ENCODE data around the gene KRT14.
"Not testable (repeated sequence)": the region's sequence is repeated elsewhere in the genome, so short reads cannot be mapped to it uniquely, and the experiment has no call there.

DNA sequence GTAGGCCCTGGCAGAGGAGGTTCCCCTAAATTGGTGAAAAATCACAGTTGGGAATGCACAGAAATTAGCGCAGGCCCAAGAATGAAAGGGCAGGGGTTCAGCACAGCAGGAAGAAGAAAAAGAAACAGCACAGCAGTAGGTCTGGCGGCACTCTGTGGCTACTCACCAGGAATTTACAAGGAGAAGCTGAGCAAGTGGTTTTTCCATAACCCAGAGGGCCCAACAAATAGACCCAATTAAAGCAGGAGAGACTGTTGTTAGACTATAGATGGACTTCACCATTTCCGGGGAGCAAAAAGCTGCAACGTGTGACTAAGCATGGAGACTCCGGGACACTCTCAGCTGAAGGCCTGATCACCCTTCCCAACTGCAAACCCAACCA lies 40.2 kb upstream of the KRT14 start:
- TF ChIP-seq, protein P1, sequence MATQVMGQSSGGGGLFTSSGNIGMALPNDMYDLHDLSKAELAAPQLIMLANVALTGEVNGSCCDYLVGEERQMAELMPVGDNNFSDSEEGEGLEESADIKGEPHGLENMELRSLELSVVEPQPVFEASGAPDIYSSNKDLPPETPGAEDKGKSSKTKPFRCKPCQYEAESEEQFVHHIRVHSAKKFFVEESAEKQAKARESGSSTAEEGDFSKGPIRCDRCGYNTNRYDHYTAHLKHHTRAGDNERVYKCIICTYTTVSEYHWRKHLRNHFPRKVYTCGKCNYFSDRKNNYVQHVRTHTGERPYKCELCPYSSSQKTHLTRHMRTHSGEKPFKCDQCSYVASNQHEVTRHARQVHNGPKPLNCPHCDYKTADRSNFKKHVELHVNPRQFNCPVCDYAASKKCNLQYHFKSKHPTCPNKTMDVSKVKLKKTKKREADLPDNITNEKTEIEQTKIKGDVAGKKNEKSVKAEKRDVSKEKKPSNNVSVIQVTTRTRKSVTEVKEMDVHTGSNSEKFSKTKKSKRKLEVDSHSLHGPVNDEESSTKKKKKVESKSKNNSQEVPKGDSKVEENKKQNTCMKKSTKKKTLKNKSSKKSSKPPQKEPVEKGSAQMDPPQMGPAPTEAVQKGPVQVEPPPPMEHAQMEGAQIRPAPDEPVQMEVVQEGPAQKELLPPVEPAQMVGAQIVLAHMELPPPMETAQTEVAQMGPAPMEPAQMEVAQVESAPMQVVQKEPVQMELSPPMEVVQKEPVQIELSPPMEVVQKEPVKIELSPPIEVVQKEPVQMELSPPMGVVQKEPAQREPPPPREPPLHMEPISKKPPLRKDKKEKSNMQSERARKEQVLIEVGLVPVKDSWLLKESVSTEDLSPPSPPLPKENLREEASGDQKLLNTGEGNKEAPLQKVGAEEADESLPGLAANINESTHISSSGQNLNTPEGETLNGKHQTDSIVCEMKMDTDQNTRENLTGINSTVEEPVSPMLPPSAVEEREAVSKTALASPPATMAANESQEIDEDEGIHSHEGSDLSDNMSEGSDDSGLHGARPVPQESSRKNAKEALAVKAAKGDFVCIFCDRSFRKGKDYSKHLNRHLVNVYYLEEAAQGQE (IDR thresholded peaks at IDR 0.05; ENCODE audit: insufficient read depth in 1 of 2, low read depth in 2 of 2, low read length in 1 of 2) = not testable (repeated sequence)
- TF ChIP-seq POLR2AphosphoS5 (IDR thresholded peaks at IDR 0.05; ENCODE audit: low read depth, low read length) = not testable (repeated sequence)
- TF ChIP-seq, protein P2, sequence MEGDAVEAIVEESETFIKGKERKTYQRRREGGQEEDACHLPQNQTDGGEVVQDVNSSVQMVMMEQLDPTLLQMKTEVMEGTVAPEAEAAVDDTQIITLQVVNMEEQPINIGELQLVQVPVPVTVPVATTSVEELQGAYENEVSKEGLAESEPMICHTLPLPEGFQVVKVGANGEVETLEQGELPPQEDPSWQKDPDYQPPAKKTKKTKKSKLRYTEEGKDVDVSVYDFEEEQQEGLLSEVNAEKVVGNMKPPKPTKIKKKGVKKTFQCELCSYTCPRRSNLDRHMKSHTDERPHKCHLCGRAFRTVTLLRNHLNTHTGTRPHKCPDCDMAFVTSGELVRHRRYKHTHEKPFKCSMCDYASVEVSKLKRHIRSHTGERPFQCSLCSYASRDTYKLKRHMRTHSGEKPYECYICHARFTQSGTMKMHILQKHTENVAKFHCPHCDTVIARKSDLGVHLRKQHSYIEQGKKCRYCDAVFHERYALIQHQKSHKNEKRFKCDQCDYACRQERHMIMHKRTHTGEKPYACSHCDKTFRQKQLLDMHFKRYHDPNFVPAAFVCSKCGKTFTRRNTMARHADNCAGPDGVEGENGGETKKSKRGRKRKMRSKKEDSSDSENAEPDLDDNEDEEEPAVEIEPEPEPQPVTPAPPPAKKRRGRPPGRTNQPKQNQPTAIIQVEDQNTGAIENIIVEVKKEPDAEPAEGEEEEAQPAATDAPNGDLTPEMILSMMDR (IDR thresholded peaks at IDR 0.05) = not testable (repeated sequence)

Measured in Panc1 (cell line).